ENCODE measurements around the gene POLR3C.

POLR3C gene

DNA sequence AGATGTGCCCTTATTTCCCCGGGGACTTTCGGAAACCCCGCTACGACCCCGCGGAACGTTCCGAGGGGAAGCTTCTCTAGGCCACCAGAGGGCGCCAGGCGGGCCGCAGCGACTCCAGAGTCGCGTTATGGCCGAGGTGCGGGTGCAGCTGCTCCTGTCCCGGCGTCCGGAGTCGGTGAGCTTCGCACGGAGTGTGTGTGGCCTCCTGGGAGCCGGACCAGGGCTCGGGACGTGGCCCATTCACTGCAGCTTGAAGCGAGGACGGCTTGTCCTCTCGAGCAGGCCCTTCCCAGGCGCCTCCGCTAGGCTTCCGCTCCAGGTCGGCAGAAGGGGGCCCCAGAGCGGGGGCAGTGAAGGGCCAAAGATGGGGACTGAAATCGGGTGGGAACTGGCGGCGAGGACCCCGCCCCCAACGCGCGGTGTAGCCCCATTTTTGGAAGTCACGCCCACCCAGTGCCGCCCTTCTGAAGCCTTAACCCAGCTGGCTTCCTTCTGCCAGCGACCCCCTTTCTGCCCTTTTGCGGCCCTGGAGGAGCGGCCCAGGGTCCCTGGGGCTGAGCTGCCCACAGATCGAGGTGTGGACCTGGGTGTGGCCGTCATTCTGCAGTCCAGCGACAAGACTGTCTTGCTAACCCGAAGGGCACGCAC lies 21.6 kb downstream of the POLR3C start, which contains the start of gene NUDT17:
Gene NUDT17, plus strand, starts transcription at position 117 of the 648 bp plus-strand sequence. Its CDS starts 11 bp downstream, at position 128.
- TF ChIP-seq, protein P1, sequence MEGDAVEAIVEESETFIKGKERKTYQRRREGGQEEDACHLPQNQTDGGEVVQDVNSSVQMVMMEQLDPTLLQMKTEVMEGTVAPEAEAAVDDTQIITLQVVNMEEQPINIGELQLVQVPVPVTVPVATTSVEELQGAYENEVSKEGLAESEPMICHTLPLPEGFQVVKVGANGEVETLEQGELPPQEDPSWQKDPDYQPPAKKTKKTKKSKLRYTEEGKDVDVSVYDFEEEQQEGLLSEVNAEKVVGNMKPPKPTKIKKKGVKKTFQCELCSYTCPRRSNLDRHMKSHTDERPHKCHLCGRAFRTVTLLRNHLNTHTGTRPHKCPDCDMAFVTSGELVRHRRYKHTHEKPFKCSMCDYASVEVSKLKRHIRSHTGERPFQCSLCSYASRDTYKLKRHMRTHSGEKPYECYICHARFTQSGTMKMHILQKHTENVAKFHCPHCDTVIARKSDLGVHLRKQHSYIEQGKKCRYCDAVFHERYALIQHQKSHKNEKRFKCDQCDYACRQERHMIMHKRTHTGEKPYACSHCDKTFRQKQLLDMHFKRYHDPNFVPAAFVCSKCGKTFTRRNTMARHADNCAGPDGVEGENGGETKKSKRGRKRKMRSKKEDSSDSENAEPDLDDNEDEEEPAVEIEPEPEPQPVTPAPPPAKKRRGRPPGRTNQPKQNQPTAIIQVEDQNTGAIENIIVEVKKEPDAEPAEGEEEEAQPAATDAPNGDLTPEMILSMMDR (conservative IDR thresholded peaks at IDR 0.05; ENCODE audit: low read depth, low read length): peak; percentile 95
- DNase-seq (ENCODE audit: low read depth): no peak
- H3K4me3 ChIP-seq (ENCODE audit: low read length): peak within 1 kb of the TSS; percentile 64

DNA sequence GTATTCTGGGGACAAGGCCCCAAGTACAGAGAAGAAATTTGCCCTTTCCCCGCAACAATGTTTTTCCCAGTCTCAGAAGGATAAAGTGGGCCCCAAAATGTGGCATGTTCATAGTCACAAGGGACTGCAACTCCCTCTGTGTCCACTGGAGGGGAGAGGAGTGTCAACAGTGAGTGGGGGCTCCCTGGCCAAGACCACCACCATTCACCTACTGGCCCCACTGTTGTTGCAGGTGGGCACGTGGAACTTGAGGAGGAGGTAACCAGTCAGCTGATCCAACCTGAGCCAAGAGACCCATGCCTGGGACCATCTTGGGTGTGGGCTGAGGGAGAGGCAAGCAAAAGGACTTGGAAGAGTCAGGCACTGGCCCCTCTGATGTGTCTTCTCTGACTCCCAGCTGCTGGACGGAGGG lies 22.2 kb downstream of the POLR3C start:
- DNase-seq (ENCODE audit: low read depth): no peak
- TF ChIP-seq, protein P1 (conservative IDR thresholded peaks at IDR 0.05; ENCODE audit: low read depth, low read length): peak; percentile 69
- H3K4me3 ChIP-seq (ENCODE audit: low read length): peak overlapping the region; percentile 64

DNA sequence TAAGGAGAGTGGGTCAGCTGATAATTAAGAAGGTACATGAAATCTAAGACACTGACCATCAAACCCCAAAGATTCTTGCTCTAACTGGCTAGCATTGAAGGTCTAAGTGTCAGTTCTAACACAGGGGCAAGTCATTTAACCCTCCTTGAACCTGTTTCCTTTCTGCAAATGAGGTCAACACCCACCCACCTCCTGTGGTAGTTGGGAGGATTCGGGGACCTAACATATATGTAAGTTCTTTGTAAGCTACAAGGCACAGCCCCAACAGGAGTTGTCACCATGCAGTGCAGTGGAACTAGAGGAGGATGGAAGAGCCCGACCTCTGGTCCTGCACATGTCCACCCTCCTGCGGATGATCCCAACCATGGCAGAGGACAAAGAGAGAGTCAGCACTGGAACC lies 23.8 kb downstream of the POLR3C start:
- TF ChIP-seq, protein P1 (conservative IDR thresholded peaks at IDR 0.05; ENCODE audit: low read depth, low read length): no peak
- H3K4me3 ChIP-seq (ENCODE audit: low read length): no peak overlapping the region
- DNase-seq (ENCODE audit: low read depth): no peak

DNA sequence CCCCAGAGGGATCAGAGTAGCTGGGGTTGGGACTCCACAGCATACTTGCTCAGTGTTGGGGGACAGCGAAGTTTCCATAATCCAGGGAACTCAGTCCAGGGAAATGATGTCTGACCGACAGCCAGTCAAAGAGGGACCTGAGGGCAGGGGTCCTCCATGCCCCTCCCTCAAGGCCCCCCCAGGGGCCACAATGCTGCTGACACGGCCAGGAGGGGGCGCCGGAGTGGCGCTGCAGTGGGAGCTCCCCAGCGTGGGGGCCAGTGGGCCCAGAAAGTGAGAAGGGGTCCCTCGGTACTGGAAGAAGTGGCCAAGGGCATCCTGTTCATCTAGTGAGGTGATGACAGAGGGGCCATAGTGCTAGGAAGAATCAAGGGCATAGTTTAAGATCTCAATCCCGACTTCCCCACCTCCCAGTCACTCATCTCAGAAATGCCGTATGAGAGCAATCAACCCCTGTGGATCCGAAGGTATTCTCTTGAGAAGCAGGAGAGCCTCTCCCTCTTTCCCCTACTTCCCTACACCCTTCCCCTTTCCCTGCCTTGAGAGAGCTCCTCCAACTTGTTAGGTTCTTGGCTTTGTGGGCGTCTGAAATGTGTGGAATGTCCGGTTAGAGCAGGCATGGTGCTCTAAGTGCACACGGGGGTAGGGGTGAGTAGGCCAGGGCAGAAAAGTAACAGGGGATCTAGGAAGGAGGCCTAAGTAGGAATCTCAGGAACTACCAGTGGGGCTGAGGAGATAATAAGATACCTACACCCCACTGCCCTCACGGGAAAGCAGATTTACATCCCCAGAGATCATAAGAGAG lies 25.6 kb downstream of the POLR3C start:
- peak; percentile 63 for DNase-seq (ENCODE audit: low read depth)
- TF ChIP-seq, protein P1 (conservative IDR thresholded peaks at IDR 0.05; ENCODE audit: low read depth, low read length): peak; percentile 51
- H3K4me3 ChIP-seq (ENCODE audit: low read length): no peak overlapping the region

DNA sequence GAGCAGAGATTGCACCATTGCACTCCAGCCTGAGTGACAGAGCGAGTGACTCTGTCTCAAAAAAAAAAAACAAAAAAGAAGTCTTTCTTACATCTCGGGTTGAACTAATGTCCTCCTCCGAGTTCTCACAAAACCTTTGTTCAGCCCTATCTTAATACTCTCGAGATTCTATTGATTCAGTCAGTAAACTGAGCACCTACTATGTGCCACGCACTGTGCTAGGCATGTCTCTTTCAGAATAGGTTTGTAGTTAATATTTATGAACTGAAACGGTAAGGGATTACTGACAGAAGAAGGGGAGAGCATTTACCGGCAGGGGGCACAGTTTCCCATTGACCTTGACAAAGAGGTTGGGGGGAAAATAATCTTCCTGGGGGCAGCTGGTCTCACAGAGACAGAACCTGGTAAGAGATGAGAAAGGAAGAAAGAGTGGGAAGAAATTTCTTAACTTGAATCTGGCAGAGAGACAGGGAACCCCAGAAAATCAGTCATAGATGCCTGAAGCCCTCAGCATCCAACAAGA lies 31.5 kb downstream of the POLR3C start:
- TF ChIP-seq, protein P1 (conservative IDR thresholded peaks at IDR 0.05; ENCODE audit: low read depth, low read length): peak; percentile 29
- H3K4me3 ChIP-seq (ENCODE audit: low read length): no peak overlapping the region
- no peak for DNase-seq (ENCODE audit: low read depth)

DNA sequence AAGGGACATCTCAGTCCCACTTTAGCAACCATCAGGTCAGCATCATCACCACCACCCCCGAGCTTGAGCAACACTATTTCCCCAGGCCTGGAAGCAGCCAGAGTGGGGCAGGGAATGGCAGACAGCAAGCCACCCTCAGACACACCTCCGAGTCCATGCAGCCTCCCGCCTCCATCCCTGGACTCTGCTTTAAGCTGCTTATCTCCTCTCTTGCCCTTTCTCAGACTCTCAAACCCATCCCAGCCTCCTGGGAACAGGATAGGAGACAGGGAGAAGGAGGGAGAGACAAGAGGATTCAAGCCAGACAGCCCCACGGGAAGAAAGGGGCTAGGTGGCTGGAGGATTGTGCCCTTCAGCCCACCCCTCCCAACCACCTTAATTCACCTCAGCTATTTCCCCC lies 33.2 kb downstream of the POLR3C start:
- DNase-seq (ENCODE audit: low read depth): no peak
- TF ChIP-seq, protein P1 (conservative IDR thresholded peaks at IDR 0.05; ENCODE audit: low read depth, low read length): no peak
- no peak overlapping the region for H3K4me3 ChIP-seq (ENCODE audit: low read length)
